ENCODE data around the gene DNAJC17. TPM values are rescaled to one million over a fixed set of nuclear protein-coding genes. Genes with fewer than 3 reads are reported as not detected.

Gene DNAJC17
- total and polyA plus RNA-seq, 4 donors = 36.5 to 76.5 (median 44.1) TPM

GRCh38 chr15:40754574-40754882, 52.7 kb downstream of the DNAJC17 start:
- H3K27ac ChIP-seq (ENCODE audit: low read depth in 1 of 2, low read length in 1 of 2) = peak overlapping the region; percentile 43 to 90
- peak; percentile 8 for ATAC-seq (ENCODE audit: insufficient read depth, low FRiP score)
- 0% methylated on average over 22 of the region's 22 CpGs for WGBS, 2 donors
- peaks cover 0 to 9% (median 0%) of the 10 kb centered on the region in 5 donors for H3K4me1 ChIP-seq (ENCODE audit: control insufficient read depth in 5 of 5, insufficient read depth in 5 of 5, low read length in 5 of 5)
- H3K9me3 ChIP-seq (ENCODE audit: control insufficient read depth in 4 of 4, insufficient read depth in 3 of 4, low read length in 3 of 4) = no peaks in the 10 kb centered on the region
- DNase-seq = no peak
- H3K36me3 ChIP-seq (ENCODE audit: control insufficient read depth in 4 of 4, insufficient read depth in 4 of 4, low read length in 4 of 4) = peaks cover 7 to 20% (median 14%) of the 10 kb centered on the region in 4 donors
- no peak for TF ChIP-seq CTCF (IDR thresholded peaks at IDR 0.05; ENCODE audit: control extremely low read depth, extremely low read depth)
- no peaks in the 10 kb centered on the region for H3K27me3 ChIP-seq (ENCODE audit: control insufficient read depth in 3 of 3, insufficient read depth in 3 of 3, low read length in 2 of 3)
- peak overlapping the region; percentile 96 for H3K4me3 ChIP-seq
- H3K9ac ChIP-seq (ENCODE audit: insufficient read depth in 1 of 2, low read length in 2 of 2) = no peak overlapping the region

- Histone ChIP-seq H3K27ac (ENCODE audit: low read depth in 1 of 2, low read length in 1 of 2) (no peak overlapping the region), H3K36me3 (ENCODE audit: control insufficient read depth in 4 of 4, insufficient read depth in 4 of 4, low read length in 4 of 4) (peaks cover 11 to 23% (median 23%) of the 10 kb centered on the region in 4 donors), H3K27me3 (ENCODE audit: control insufficient read depth in 3 of 3, insufficient read depth in 3 of 3, low read length in 2 of 3) (no peaks in the 10 kb centered on the region), H3K9ac (ENCODE audit: insufficient read depth in 1 of 2, low read length in 2 of 2) (no peak overlapping the region), H3K4me3 (no peak overlapping the region), H3K4me1 (ENCODE audit: control insufficient read depth in 5 of 5, insufficient read depth in 5 of 5, low read length in 5 of 5) (peaks cover 0 to 9% (median 0%) of the 10 kb centered on the region in 5 donors), H3K9me3 (ENCODE audit: control insufficient read depth in 4 of 4, insufficient read depth in 3 of 4, low read length in 3 of 4) (no peaks in the 10 kb centered on the region)
- TF ChIP-seq CTCF (IDR thresholded peaks at IDR 0.05; ENCODE audit: control extremely low read depth, extremely low read depth) = no peak
- DNase-seq (no peak), ATAC-seq (ENCODE audit: insufficient read depth, low FRiP score) (no peak)
- 95 to 96% methylated on average over 12 of the region's 12 CpGs for WGBS, 2 donors
These were observed 55.5 kb downstream of the DNAJC17 start for GRCh38 chr15:40751745-40752144.

GRCh38 chr15:40750885-40751284, 56.4 kb downstream of the DNAJC17 start:
- Histone ChIP-seq H3K27me3 (ENCODE audit: control insufficient read depth in 3 of 3, insufficient read depth in 3 of 3, low read length in 2 of 3) (no peaks in the 10 kb centered on the region), H3K27ac (ENCODE audit: low read depth in 1 of 2, low read length in 1 of 2) (no peak overlapping the region), H3K9ac (ENCODE audit: insufficient read depth in 1 of 2, low read length in 2 of 2) (no peak overlapping the region), H3K9me3 (ENCODE audit: control insufficient read depth in 4 of 4, insufficient read depth in 3 of 4, low read length in 3 of 4) (no peaks in the 10 kb centered on the region), H3K4me3 (no peak overlapping the region), H3K4me1 (ENCODE audit: control insufficient read depth in 5 of 5, insufficient read depth in 5 of 5, low read length in 5 of 5) (peaks cover 0 to 9% (median 0%) of the 10 kb centered on the region in 5 donors), H3K36me3 (ENCODE audit: control insufficient read depth in 4 of 4, insufficient read depth in 4 of 4, low read length in 4 of 4) (peaks cover 11 to 24% (median 23%) of the 10 kb centered on the region in 4 donors)
- TF ChIP-seq CTCF (IDR thresholded peaks at IDR 0.05; ENCODE audit: control extremely low read depth, extremely low read depth) = no peak
- no peak for ATAC-seq (ENCODE audit: insufficient read depth, low FRiP score)
- DNase-seq = no peak
- WGBS, 2 donors = 92 to 94% methylated on average over 4 of the region's 4 CpGs

GRCh38 chr15:40749151-40749630, 58.1 kb downstream of the DNAJC17 start:
- no peak for ATAC-seq (ENCODE audit: insufficient read depth, low FRiP score)
- WGBS, 2 donors = 96 to 97% methylated on average over 4 of the region's 4 CpGs
- H3K36me3 ChIP-seq (ENCODE audit: control insufficient read depth in 4 of 4, insufficient read depth in 4 of 4, low read length in 4 of 4) = peaks cover 11 to 33% (median 26%) of the 10 kb centered on the region in 4 donors

More at GRCh38 chr15:40749151-40749630, 58.1 kb downstream of the DNAJC17 start:
- H3K4me1 ChIP-seq (ENCODE audit: control insufficient read depth in 5 of 5, insufficient read depth in 5 of 5, low read length in 5 of 5) = peaks cover 0 to 5% (median 0%) of the 10 kb centered on the region in 5 donors
- H3K4me3 ChIP-seq = no peak overlapping the region
- DNase-seq = no peak
- H3K9ac ChIP-seq (ENCODE audit: insufficient read depth in 1 of 2, low read length in 2 of 2) = no peak overlapping the region
- H3K27ac ChIP-seq (ENCODE audit: low read depth in 1 of 2, low read length in 1 of 2) = no peak overlapping the region
- H3K27me3 ChIP-seq (ENCODE audit: control insufficient read depth in 3 of 3, insufficient read depth in 3 of 3, low read length in 2 of 3) = no peaks in the 10 kb centered on the region
- no peaks in the 10 kb centered on the region for H3K9me3 ChIP-seq (ENCODE audit: control insufficient read depth in 4 of 4, insufficient read depth in 3 of 4, low read length in 3 of 4)
- no peak for TF ChIP-seq CTCF (IDR thresholded peaks at IDR 0.05; ENCODE audit: control extremely low read depth, extremely low read depth)
